ENCODE results near the gene ATP2C2.
"Not testable (repeated sequence)": the region's sequence is repeated elsewhere in the genome, so short reads cannot be mapped to it uniquely, and the experiment has no call there.

ATP2C2 gene

DNA sequence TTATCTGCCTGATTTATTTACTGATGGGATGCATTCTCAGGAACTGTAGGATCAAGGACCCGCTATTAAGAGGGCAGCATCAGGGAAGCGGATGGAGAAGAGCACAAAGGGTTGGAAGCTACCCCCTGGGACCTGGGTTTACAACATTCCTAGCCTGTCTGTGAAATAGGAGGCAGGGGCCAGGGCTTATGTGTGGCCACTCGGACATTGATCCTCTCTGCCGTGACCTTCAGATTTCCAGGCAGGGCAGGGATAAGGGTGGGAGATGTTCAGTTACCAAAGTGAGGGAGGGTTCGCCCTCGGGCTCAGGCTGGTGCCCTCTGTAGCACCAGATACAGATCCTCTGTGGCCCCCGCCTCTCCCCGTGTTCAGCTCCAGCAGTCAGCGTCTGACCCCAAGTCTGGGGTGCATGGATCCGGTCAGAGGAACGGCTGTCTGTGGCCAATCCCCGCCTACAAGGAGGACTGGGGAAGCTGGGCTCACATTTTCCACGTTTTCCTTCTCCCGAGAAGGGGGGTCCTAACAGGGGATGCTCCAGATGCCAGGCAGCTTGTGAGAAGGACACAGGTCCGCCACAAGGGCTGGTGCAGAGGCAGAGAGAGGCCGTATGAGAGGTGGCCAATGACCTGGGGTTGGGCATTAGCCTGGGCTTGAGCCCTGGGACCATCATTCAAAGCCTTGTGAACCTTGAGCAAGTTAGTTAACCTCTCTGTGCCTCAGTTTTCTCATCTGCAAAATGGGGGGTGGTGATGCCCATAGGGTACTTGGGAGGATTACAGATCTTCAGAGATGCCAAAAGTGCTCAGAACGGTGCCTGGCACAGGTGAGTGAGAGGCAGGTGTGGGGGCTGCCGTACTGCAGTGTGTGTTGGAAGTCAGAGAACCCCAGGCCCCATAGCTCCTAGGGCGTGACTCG is 48.3 kb downstream of the ATP2C2 start:
- in situ Hi-C loops (cut with MboI; ENCODE audit: low sequenced_read_pairs): no loop called here

DNA sequence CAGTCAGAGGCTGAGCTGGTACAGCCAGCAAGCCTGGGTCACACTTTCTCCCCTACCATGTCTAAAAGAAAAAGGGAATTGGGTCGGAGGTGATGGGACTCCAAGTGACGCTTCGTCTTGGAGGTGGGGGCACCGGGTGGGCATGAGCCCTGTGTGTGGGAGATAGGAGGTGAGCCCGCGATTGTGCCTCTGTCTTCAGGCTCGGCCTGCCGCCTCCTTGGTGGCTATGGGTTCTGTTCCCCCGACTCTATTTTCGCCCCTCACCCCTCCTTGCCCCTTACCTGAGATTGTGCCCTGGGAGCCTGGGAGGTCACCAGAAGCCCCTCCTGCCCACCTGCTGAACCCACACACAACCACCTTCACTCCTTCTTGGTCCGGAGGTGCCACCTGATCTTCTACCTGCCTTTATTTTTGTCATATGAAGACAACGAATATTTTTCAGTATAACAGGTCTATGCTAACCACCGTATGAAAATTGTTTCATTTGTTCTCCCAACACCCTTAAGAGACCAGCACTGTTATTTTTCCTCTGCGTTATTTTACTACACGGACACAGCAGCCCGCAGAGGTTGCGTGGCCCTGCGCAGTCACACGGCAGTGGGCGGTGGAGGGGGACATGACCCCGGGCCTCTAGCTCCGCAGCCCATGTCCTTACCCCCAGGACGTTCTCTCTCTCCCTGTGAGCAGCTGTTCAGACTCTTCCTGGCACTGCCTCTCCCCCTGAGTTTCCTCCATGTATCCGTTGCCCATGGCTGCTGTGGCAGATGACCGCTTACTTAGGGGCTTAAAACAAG is 49.9 kb downstream of the ATP2C2 start:
- in situ Hi-C loops (cut with MboI; ENCODE audit: low sequenced_read_pairs): no loop called here

DNA sequence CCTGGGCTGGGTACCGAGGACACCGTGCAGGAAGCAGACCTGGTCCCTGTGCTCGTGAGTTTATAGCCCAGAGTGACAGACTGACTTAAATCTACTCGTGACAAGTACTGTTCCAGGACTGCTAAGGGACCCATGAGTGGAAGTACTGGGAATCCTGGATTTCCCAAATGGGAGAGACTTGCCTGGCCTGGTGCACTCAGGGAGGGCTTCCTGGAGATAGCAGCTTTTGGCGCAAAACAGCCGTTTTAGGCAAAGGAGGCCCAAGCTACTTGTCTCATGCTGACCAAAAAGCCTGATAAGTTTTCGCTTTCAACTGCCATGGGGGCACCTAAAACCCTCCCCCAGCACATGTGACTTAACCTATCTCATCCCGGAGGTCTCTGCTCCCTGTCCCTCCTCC is 51.4 kb downstream of the ATP2C2 start:
- in situ Hi-C loops (cut with MboI; ENCODE audit: low sequenced_read_pairs): no loop called here

DNA sequence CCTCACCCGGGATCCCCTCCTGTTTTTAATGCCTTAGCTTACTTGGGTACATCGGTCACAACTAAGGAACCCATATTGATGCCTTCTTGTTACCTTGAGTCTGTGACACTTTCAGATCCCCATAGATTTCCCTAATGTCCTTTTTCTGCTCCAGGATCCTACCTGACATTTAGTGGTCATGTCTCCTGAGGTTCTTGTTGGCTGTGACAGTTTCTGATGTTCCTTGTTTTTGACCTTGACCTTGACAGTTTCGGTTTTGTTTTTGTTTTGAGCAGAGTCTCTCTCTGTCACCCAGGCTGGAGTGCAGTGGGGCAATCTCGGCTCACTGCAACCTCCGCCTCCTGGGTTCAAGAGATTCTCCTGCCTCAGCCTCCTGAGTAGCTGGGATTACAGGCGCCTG is 52.2 kb downstream of the ATP2C2 start:
- in situ Hi-C loops (cut with MboI; ENCODE audit: low sequenced_read_pairs): not testable (repeated sequence)

DNA sequence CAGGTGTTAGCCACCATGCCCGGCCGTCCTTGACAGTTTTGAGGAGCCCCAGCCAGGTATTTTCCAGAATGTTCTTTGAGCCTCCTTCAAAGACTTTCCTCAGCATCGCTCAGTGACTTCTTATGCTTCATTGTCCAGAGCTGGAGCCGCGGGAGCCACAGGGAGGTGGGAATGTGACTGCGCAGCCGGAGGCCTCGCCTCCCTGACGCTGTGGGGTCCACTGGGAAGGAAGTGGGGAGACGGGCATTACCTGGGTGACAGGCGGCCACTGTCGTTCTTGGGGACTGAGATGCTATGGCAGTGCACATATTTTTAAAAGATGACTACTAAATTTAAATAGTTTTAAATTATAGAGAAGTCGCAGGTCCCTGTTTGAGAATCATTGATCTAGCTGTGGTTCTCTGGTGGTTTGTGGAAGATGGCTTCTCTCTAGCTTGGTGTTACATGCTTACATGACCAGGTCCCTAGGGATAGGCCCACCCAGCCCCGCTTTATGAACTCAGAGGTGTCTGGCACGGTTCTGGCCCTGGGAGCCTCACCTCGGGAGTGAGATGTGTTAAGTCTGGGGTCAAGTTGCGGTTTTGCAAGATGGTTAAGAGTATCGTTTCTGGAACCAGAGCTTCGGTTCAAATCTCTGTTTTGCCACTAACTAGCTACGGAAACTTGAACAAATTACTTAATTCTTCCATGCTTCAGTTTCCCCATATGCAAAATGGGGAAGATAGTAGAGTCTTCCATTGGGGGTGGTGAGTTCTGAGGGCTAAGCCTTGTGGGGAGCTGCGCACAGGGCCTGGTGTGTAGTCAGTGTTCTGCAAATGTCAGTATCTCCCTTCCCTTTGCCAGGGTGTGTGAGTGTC is 53.0 kb downstream of the ATP2C2 start:
- in situ Hi-C loops (cut with MboI; ENCODE audit: low sequenced_read_pairs): no loop called here

DNA sequence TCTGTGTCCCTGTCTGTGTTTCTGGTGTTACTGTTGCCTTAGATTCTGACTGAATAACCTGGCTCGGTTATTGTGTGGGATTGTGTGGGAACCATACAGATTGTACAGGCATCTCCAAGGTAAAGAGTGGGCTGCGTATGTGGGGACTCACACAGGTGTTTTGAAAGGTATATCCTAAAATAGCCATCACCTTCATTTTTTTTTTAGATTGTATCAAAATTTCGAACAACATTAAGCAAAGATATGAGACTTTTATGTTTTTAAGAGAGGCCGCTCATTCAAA is 53.5 kb downstream of the ATP2C2 start:
- in situ Hi-C loops (cut with MboI; ENCODE audit: low sequenced_read_pairs): no loop called here

DNA sequence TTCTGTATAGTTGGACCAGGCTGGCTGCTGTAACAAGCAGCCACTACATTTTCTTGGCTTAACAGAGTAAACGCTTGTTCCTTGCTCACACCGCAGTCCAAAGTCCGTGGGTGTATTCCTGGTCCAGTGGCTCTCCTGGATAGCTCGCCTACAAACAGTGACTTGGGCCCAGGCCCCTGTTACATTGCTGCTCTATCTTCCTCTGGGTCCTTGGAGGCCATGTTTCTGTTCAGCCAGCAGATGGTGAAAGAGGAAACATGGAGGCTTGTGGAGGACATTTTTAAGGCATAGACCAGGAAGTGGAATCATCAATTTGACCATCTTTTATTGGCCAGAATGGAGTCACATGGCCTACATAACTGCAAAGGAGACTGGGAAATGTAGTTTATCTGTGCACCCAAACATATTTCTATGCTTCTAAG is 55.1 kb downstream of the ATP2C2 start:
- in situ Hi-C loops (cut with MboI; ENCODE audit: low sequenced_read_pairs): no loop called here

DNA sequence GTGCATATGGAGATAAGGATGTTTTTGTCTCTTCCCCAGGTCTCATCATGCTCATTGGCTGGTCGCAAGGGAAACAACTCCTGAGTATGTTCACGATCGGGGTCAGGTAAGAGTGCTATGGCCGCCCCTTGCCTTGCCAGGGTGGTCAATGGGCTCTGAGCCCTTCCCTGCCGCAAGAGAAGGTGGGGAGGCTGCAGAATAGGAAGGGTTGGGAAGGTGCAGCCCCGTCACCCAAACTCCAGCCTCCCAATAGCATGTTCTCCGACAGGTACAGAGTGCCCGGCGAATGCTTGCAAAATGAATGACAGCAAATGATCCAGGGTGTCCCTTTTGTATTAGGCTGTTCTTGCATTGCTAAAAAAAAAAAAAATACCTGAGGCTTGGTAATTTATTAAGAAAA is 57.4 kb downstream of the ATP2C2 start:
- in situ Hi-C loops (cut with MboI; ENCODE audit: low sequenced_read_pairs): no loop called here

DNA sequence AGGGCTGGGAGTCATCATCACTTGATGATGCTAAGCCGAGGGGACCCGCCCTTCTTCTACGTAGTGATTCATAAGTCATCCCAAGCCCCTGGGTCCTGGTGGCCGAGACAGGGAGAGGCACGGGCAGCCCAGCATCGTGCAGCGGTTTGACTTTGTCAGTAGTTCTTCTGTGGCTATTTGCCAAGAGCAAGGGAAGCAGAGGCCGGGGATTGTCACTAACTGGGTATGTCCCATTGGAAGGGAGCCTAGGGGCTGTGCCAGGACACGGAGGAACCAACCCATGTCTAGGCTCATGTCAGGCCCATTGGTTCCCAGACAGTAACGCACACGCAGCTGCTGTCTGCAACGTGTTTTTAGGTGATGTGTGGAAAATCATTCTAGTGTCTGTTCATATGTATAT is 58.5 kb downstream of the ATP2C2 start:
- in situ Hi-C loops (cut with MboI; ENCODE audit: low sequenced_read_pairs): no loop called here

DNA sequence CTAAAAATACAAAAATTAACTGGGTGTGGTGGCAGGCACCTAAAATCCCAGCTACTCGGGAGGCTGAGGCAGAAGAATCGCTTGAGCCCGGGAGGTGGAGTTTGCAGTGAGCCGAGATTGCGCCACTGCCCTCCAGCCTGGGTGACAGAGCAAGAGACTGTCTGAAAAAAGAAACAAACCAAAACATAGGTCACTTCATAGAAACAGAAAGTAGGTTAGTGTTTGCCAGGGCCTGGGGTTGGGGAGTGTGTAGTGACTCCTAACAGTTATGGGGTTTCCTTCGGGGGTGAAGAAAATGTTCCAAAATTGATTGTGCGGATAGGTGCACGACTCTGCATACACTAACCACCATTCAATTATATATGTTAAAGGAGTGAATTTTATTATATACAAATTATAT is 59.2 kb downstream of the ATP2C2 start:
- in situ Hi-C loops (cut with MboI; ENCODE audit: low sequenced_read_pairs): no loop called here

DNA sequence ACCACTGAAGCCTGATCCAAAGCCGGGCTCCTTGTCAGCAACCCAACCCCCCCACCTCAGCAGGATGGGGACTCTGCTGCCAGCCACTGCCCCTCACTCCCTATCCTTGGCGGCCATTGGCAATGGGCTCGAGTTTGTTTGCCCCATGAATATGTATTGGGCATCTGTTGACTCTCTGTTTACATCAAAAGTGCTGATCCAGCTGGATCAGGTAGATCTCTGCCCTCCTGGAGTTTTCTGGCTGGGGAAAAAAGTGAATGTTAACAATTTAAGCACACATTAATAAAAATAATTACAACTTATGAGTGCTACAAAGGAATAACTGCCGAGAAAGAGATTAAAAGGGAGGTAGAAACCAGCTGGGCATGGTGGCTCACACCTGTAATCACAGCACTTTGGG is 62.5 kb downstream of the ATP2C2 start:
- in situ Hi-C loops (cut with MboI; ENCODE audit: low sequenced_read_pairs): no loop called here

DNA sequence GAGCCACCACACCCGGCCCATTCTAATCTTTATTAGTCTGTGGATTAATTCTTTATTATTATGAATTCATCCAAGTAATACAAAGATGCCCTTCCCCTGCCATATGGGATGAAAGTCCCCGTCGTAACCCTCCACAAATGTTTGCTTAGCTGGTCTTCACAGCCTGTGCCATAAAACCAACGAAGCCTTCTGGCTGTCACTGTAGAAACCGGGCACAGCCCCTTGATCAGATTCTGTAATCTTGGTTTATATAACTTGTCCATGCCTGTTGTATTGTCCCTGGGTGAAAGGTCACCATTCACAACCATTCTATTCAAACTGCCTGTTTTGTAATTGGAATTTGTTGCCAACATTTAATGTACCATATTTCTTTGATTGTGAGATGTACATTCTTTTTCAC is 66.5 kb downstream of the ATP2C2 start:
- in situ Hi-C loops (cut with MboI; ENCODE audit: low sequenced_read_pairs): no loop called here

DNA sequence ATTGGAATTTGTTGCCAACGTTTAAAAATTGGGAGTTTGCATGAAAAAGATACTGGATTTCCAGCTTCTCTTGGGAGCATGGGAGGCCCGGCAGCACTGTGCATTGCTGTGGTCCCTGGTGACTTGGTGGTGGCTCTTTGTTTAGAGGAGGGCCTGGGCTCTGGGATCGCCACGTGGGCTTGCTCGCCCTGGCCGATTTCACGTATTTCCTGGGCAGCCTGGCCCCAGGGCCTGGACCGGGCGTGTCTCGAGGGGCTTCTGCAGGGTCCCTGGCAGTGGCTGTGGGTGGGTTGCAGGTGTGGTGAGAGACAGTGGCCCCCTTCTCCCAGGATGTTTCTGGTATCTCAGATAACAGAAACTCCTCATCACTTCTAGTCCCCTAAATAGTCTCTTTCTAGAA is 67.9 kb downstream of the ATP2C2 start:
- in situ Hi-C loops (cut with MboI; ENCODE audit: low sequenced_read_pairs): no loop called here

DNA sequence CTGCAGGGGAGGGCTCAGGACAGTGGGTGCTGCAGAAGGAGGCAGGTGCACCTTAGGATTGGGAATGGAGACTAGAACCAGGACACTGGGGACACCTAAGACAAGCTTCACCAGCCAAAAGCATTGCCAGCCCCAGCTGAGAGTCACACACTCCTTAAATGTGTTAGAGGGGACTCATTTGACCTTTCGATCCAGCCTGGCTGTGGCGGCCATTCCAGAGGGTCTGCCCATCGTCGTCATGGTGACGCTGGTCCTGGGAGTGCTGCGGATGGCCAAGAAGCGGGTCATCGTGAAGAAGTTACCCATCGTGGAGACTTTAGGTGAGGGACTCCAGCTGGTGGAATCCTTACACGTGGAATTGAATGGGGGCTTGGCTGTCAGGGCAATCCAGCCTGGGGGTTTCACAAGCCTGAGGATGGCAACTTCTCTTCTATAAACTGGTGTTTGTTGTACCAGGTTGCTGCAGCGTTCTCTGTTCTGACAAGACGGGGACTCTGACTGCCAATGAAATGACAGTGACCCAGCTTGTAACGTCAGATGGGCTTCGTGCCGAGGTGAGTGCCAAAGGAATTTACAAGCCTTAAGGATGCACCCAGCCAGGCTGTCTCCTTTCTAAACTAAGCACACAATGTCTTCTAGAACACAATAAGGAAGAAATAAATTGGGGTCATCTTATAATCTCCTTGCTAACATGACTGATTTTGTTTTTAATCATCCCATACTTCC is 70.8 kb downstream of the ATP2C2 start:
- in situ Hi-C loops (cut with MboI; ENCODE audit: low sequenced_read_pairs): no loop called here

DNA sequence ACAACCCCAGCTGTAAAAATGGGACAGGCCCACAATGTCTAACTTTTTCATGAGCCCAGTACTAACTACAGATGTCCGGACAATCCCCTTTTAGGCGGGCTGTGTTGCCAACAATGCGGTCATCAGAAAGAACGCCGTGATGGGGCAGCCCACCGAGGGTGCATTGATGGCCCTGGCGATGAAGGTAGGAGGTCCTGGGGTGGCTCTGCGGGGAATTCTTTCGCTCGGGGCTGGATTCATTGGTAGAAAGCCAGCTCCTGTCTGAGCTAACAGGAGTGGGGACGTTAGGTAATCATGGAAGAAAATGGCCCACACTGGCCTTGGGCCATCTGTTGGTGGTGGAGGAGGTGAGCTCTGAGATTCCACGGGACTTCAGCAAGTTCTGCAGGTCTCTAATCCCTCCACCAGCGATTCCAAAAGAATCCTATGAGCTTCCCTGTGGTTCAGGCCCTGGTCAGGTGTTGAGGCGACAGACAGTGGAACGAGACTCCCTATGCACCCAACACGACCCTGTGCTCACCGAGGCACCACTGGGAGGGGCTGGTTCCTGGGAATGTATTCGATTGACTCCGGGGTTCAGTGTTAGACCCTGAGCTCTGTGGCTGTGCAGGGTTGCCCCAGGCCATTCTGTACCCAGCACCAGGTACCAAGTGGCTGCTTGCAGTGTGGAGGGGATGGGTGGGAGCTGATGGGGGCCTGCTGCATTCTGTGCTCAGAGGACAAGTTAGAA is 74.2 kb downstream of the ATP2C2 start:
- in situ Hi-C loops (cut with MboI; ENCODE audit: low sequenced_read_pairs): no loop called here

DNA sequence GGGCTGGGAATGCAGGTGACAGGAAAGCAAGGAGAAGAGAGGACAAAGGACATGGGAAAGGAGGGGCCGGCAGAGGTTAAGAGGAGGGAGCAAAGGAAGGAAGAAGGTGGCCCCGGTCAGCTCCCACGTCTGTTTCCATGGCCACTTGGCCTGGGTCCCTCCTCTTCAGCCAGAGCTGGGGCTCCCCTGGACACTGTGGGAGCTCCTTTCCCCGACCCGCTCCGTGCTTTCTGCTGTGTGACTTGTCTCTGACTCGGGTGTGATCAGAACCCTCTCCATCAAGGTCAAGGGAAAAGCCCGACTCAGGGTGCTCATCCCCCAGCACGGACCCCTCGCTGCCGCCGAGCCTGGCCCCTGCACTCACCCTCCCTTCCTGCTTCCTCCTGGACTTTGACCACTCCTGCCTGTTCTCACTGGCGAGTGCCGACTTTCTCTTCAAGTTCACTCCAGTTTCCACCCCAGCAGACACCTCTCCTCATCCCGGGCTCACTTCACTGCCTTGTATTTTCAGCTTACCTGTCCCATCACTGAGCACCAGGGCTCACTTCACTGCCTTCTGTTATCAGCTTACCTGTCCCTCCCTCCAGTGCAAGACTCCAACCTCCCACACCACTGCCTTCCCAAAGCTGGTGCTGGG is 74.9 kb downstream of the ATP2C2 start:
- in situ Hi-C loops (cut with MboI; ENCODE audit: low sequenced_read_pairs): no loop called here

DNA sequence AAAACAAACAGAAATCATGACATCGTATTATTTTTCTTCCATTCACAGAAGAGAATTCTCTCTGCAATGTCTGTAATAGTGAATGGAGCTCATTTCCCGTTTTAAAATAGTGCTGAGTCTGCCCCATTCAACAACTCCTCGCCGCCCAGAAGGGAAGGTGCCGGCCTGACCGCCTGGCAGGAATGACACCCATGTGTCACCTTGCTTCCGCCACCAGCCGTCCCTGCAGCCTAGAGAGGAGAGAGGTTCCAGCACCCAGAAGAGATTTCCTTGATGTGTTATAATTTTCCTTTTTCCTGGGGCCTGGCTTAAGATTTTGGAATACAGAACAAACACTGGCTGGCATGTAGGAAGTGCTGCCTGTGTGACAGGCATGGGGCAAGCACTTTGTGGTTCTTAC is 76.1 kb downstream of the ATP2C2 start:
- in situ Hi-C loops (cut with MboI; ENCODE audit: low sequenced_read_pairs): no loop called here

DNA sequence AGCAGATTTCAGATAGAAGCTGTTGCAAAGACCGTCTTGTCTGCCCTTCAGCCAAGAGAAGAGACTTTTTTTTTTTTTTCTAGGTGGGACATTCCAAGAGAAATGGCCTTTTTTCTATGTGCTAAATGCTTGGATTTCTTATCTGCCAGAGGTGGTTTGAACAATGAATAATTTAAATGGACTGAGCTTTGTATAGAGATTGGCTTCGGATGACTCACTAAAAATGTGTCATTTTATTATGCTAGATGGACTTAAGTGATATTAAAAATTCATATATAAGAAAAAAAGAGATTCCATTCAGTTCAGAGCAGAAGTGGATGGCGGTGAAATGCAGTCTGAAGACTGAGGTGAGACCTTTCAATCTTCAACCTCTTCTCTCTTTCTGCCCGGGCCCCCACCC is 77.7 kb downstream of the ATP2C2 start:
- in situ Hi-C loops (cut with MboI; ENCODE audit: low sequenced_read_pairs): no loop called here

DNA sequence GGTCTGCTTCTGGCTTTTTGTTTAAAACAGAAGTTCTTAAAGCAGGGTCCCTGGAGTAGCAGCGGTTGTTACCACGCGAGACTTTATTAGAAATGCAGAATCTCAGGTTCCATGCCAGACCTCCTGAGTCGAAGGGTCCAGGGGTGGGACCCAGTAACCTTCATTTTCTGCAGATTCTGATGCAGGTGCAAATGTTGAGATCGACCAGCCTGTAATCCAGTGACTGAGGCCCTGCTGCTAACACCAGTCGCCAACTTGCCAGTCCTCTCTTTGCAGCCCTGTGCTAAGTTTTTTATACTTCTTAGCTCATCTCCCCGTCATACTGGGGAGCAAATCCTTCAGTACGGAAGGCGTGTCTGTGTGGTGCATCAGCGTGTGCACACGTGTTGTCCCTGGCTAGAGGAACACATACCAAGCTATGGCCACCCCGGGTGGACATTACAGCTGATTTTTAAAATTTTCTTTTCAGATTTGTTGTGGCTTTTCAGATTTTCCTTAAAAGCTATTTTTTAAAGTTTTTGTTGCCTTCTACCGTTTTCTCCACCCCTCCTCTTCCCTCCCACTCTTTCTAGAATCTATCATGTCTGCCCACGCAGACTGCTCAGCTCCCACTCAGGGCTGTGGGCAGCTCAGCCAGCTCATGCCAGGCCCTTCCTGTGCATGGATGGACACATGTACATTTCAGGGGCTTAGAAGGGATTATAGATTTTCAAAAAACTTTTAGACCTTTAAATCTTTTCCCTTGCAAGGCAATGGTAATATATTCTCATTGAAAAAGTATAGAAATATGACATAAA is 78.5 kb downstream of the ATP2C2 start:
- in situ Hi-C loops (cut with MboI; ENCODE audit: low sequenced_read_pairs): no loop called here
